Neural cell (in vitro differentiated cells): ENCODE measurements around the gene MLX.

Experiments
- EP300 ChIP-seq: fragments of 450-650 bp; conservative IDR thresholded peaks from 2 replicates; pipeline ENCODE4 v1.6.1; 2014; ENCODE audit warnings: antibody characterized with exemption, mild to moderate bottlenecking, moderate library complexity; ENCODE audit not compliant: poor library complexity, severe bottlenecking
- EZH2 ChIP-seq: fragments of 200-600, 300-800 bp; shearing (Covaris generic), sonication (generic); IDR thresholded peaks from 2 replicates; pipeline ENCODE4 v1.6.1; 2014; ENCODE audit warnings: antibody characterized with exemption, low read length, borderline replicate concordance, mild to moderate bottlenecking; ENCODE audit not compliant: insufficient read depth, poor library complexity, severe bottlenecking
- MXI1 ChIP-seq: fragments of 450-650 bp; conservative IDR thresholded peaks from 2 replicates; pipeline ENCODE4 v1.6.1; 2014; ENCODE audit warnings: antibody characterized with exemption, mild to moderate bottlenecking; ENCODE audit not compliant: poor library complexity, severe bottlenecking
- POLR2AphosphoS5 ChIP-seq: IDR thresholded peaks from 2 replicates; pipeline ENCODE4 v1.6.1; 2012
- RAD21 ChIP-seq: fragments of 450-650 bp; conservative IDR thresholded peaks from 2 replicates; pipeline ENCODE4 v1.6.1; 2014; ENCODE audit warnings: antibody characterized with exemption, mild to moderate bottlenecking, moderate library complexity
- SMC3 ChIP-seq: fragments of 450-650 bp; conservative IDR thresholded peaks from 2 replicates; pipeline ENCODE4 v1.6.1; 2014; ENCODE audit warnings: antibody characterized with exemption, mild to moderate bottlenecking, moderate library complexity; ENCODE audit not compliant: poor library complexity
- TAF1 ChIP-seq: IDR thresholded peaks from 2 replicates; pipeline ENCODE4 v1.6.1; 2012; ENCODE audit warnings: low read depth
- TF ChIP-seq, protein P1 (sequence below): fragments of 450-650 bp; IDR thresholded peaks from 2 replicates; pipeline ENCODE4 v1.5.1; 2014; ENCODE audit warnings: antibody characterized with exemption, mild to moderate bottlenecking, moderate library complexity; ENCODE audit not compliant: poor library complexity, severe bottlenecking
- TF ChIP-seq, protein P2 (sequence below): IDR thresholded peaks from 2 replicates; pipeline ENCODE4 v1.6.1; 2012; ENCODE audit warnings: borderline replicate concordance

DNA sequence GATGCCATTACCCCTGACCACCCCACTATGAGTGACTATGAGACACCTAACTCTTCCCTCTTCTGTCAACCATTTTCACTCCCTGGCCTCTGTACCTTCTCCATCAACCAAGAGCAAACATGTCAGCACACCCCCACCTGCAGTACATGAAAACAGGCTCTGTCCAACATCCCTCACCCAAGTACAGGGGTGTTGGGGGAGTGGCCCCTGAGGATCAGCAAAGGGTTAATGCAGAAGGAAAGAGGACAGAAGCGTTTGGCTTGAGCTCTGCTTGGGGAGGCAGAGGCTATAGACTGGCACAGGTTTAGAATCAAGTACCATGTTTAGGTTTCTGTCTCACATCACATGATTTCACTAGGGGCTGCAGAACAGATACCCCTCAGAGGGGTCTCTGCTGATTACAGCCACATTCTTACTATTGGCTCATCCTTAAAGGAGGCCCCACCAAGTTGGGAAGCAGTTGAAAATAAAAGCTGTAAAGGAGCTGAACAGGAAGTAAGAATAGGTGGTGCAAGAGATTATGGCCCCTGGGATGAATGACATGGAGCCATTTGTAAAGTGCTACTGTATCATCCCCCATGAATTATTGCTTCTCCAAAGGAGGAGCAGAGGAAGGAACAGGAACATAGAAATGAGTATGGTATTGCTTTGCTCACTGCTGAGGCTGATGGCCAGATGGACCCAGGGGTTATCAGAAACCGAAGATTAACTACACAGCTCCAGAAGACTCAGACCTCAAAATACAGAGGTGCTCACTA lies 13.1 kb downstream of the MLX start:
- TF ChIP-seq, protein P1, sequence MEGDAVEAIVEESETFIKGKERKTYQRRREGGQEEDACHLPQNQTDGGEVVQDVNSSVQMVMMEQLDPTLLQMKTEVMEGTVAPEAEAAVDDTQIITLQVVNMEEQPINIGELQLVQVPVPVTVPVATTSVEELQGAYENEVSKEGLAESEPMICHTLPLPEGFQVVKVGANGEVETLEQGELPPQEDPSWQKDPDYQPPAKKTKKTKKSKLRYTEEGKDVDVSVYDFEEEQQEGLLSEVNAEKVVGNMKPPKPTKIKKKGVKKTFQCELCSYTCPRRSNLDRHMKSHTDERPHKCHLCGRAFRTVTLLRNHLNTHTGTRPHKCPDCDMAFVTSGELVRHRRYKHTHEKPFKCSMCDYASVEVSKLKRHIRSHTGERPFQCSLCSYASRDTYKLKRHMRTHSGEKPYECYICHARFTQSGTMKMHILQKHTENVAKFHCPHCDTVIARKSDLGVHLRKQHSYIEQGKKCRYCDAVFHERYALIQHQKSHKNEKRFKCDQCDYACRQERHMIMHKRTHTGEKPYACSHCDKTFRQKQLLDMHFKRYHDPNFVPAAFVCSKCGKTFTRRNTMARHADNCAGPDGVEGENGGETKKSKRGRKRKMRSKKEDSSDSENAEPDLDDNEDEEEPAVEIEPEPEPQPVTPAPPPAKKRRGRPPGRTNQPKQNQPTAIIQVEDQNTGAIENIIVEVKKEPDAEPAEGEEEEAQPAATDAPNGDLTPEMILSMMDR, result no peak
- no peak for TF ChIP-seq POLR2AphosphoS5
- no peak for TF ChIP-seq EZH2
- TF ChIP-seq EP300, result no peak
- TF ChIP-seq, protein P2, sequence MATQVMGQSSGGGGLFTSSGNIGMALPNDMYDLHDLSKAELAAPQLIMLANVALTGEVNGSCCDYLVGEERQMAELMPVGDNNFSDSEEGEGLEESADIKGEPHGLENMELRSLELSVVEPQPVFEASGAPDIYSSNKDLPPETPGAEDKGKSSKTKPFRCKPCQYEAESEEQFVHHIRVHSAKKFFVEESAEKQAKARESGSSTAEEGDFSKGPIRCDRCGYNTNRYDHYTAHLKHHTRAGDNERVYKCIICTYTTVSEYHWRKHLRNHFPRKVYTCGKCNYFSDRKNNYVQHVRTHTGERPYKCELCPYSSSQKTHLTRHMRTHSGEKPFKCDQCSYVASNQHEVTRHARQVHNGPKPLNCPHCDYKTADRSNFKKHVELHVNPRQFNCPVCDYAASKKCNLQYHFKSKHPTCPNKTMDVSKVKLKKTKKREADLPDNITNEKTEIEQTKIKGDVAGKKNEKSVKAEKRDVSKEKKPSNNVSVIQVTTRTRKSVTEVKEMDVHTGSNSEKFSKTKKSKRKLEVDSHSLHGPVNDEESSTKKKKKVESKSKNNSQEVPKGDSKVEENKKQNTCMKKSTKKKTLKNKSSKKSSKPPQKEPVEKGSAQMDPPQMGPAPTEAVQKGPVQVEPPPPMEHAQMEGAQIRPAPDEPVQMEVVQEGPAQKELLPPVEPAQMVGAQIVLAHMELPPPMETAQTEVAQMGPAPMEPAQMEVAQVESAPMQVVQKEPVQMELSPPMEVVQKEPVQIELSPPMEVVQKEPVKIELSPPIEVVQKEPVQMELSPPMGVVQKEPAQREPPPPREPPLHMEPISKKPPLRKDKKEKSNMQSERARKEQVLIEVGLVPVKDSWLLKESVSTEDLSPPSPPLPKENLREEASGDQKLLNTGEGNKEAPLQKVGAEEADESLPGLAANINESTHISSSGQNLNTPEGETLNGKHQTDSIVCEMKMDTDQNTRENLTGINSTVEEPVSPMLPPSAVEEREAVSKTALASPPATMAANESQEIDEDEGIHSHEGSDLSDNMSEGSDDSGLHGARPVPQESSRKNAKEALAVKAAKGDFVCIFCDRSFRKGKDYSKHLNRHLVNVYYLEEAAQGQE, result no peak
- no peak for TF ChIP-seq SMC3
- no peak for TF ChIP-seq RAD21
- no peak for TF ChIP-seq TAF1
- no peak for TF ChIP-seq MXI1
